ENCODE measurements around the gene COG1. TPM values are rescaled to one million over a fixed set of nuclear protein-coding genes. Genes with fewer than 3 reads are reported as not detected.

Gene COG1
- total and polyA plus RNA-seq, 8 donors: 30.7 to 54.3 (median 45.6) TPM

GRCh38 chr17:73234736-73235135, 41.9 kb downstream of the COG1 start:
- Histone ChIP-seq H3K36me3 (peaks cover 0 to 24% of the 10 kb centered on the region in 2 donors), H3K27ac (no peak overlapping the region), H3K27me3 (no peaks in the 10 kb centered on the region), H3K4me1 (peaks cover 0 to 42% of the 10 kb centered on the region in 2 donors), H3K4me3 (no peak overlapping the region), H3K9me3 (no peaks in the 10 kb centered on the region)
- ATAC-seq (no peak), DNase-seq (no peak)
- no peak for TF ChIP-seq CTCF (IDR thresholded peaks at IDR 0.05)
- intact Hi-C loops (cut with DNase I): no loop called here

- ATAC-seq: no peak
- intact Hi-C loops (cut with DNase I): no loop called here
- Histone ChIP-seq H3K4me3 (no peak overlapping the region), H3K4me1 (peaks cover 0 to 25% of the 10 kb centered on the region in 2 donors), H3K36me3 (peaks cover 0 to 34% of the 10 kb centered on the region in 2 donors), H3K27ac (no peak overlapping the region), H3K27me3 (no peaks in the 10 kb centered on the region), H3K9me3 (no peaks in the 10 kb centered on the region)
- no peak for DNase-seq
- no peak for TF ChIP-seq CTCF (IDR thresholded peaks at IDR 0.05)
Measured at GRCh38 chr17:73237714-73238113, 44.9 kb downstream of the COG1 start.

GRCh38 chr17:73240561-73240960, 47.7 kb downstream of the COG1 start:
- peaks cover 0 to 55% of the 10 kb centered on the region in 2 donors for H3K36me3 ChIP-seq
- intact Hi-C loops (cut with DNase I): no loop called here

GRCh38 chr17:73247726-73248125, 54.9 kb downstream of the COG1 start:
- Histone ChIP-seq H3K4me1 (no peaks in the 10 kb centered on the region), H3K36me3 (peaks cover 0 to 37% of the 10 kb centered on the region in 2 donors), H3K4me3 (no peak overlapping the region), H3K27ac (no peak overlapping the region), H3K27me3 (no peaks in the 10 kb centered on the region), H3K9me3 (no peaks in the 10 kb centered on the region)
- ATAC-seq: no peak
- DNase-seq: no peak
- intact Hi-C loops (cut with DNase I): no loop called here
- peak in 1 of 2 donors; percentile 12 for TF ChIP-seq CTCF (IDR thresholded peaks at IDR 0.05)

More at GRCh38 chr17:73240561-73240960, 47.7 kb downstream of the COG1 start:
- TF ChIP-seq CTCF (IDR thresholded peaks at IDR 0.05): no peak
- no peak overlapping the region for H3K4me3 ChIP-seq
- DNase-seq (no peak), ATAC-seq (no peak)
- H3K9me3 ChIP-seq: no peaks in the 10 kb centered on the region
- no peaks in the 10 kb centered on the region for H3K27me3 ChIP-seq
- H3K27ac ChIP-seq: no peak overlapping the region
- peaks cover 0 to 9% of the 10 kb centered on the region in 2 donors for H3K4me1 ChIP-seq

GRCh38 chr17:73248532-73248931, 55.7 kb downstream of the COG1 start:
- DNase-seq (no peak), ATAC-seq (no peak)
- H3K27me3 ChIP-seq: no peaks in the 10 kb centered on the region
- no peak overlapping the region for H3K4me3 ChIP-seq
- TF ChIP-seq CTCF (IDR thresholded peaks at IDR 0.05): no peak
- peaks cover 0 to 29% of the 10 kb centered on the region in 2 donors for H3K36me3 ChIP-seq
- H3K4me1 ChIP-seq: no peaks in the 10 kb centered on the region
- H3K9me3 ChIP-seq: no peaks in the 10 kb centered on the region
- intact Hi-C loops (cut with DNase I): no loop called here
- H3K27ac ChIP-seq: no peak overlapping the region

All from left lung (tissue), 10 donors.